Epithelial cell of proximal tubule (primary cell): ENCODE measurements around the gene RNF145. TPM values are rescaled to one million over a fixed set of nuclear protein-coding genes. Genes with fewer than 3 reads are reported as not detected.

Experiments used
- DNase-seq: peaks from one replicate; pipeline ENCODE4 v3.0.0-alpha.2; 2011; ENCODE audit warnings: low read depth
- H3K4me3 ChIP-seq: 2 replicates; pipeline ENCODE4 v1.5.1; 2011; ENCODE audit warnings: low read depth, mild to moderate bottlenecking, low read length
- CTCF ChIP-seq: conservative IDR thresholded peaks from 2 replicates; pipeline ENCODE4 v1.5.1; 2012; ENCODE audit warnings: low read depth, mild to moderate bottlenecking, low read length
- total RNA-seq: library from RNA; depleted of rRNA; stranded (reverse); fragments of >200 nt; gene quantifications from 2 replicates; pipeline ENCODE4 v1.2.3, GENCODE V29; 2015

Gene RNF145
- total RNA-seq, 1 donor from 2014 or later: 71.4 TPM

DNA sequence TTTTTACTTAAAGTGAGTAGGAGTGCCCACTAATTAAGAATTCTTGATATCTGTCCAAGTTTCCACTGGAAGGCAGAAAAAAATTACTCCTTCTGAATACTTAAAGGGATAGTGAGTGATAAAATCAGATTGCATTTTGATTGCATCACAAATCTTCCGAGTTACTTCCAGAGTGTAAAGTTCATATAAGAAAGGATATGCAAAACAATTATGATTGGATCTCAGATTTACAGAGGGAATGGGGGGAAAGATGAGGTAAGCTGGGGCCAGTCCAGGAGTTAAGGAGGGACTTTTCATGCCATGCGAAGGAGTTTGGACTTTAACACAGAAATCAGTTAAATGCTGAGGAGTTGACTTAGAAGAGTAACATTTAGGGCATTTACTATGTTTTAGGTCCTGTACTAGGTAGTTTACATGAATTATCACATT, 9.3 kb upstream of the RNF145 start:
- no peak for DNase-seq
- no peak overlapping the region for H3K4me3 ChIP-seq
- TF ChIP-seq CTCF: no peak

- no peak for DNase-seq
- TF ChIP-seq CTCF: no peak
- no peak overlapping the region for H3K4me3 ChIP-seq
Observed at GRCh38 chr5:159217236-159217635, 7.9 kb upstream of the RNF145 start.

- no peak overlapping the region for H3K4me3 ChIP-seq
- no peak for DNase-seq
- no peak for TF ChIP-seq CTCF
Observed at GRCh38 chr5:159216454-159216853, 7.1 kb upstream of the RNF145 start.

DNA sequence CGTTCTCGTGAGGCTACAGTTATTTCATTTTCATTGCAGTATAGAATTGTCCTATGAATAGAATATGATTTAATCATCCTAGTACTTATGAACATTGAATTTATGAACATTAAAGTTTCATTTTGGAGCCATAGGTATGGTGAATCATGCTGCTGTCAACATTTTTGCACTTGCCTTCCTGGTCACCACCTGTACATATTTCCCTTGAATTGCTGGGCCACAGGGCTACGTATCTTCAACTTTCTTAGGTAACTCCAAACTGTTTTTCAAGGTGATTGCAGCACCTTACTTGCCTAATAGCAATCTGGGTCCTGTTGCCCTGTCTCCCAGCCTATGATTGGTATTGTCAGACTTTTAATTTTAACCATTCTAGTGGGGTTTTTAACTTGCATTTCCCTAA, 6.5 kb upstream of the RNF145 start:
- H3K4me3 ChIP-seq: no peak overlapping the region
- no peak for DNase-seq
- no peak for TF ChIP-seq CTCF

- DNase-seq: no peak
- no peak for TF ChIP-seq CTCF
- H3K4me3 ChIP-seq: no peak overlapping the region
Observed at GRCh38 chr5:159214486-159215271, 5.3 kb upstream of the RNF145 start.

GRCh38 chr5:159212657-159213462, 3.5 kb upstream of the RNF145 start:
- no peak for DNase-seq
- TF ChIP-seq CTCF: no peak
- H3K4me3 ChIP-seq: no peak overlapping the region
